AML-193 (cell line): ENCODE data around the gene SBNO1.
"Not testable (repeated sequence)": the region's sequence is repeated elsewhere in the genome, so short reads cannot be mapped to it uniquely, and the experiment has no call there.

Experiments used
- DNase-seq, 2 experiments: peaks; one replicate each; lab custom pipeline; 2025; lab: John Stamatoyannopoulos, UW

The SBNO1 gene

GRCh38 chr12:123248996-123249741, 115.5 kb downstream of the SBNO1 start:
- DNase-seq: not testable (repeated sequence)

- not testable (repeated sequence) for DNase-seq
Measured at GRCh38 chr12:123248129-123248528, 116.5 kb downstream of the SBNO1 start.

DNA sequence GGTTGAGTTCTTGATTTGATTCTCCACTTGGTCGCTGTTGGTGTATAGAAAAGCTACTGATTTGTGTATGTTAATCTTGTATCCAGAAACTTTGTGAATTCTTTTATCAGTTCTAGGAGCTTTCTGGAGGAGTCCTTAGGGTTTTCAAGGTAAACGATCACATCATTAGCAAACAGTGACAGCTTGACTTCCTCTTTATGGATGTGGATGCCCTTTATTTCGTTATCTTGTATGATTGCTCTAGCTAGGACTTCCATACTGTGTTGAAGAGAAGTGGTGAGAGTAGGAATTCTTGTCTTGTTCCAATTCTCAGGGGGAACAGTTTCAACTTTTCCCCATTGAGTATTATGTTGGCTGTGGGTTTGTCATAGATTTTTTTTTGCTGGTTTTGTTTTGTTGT, 119.0 kb downstream of the SBNO1 start:
- no peak for DNase-seq

- DNase-seq: no peak
Measured at GRCh38 chr12:123243671-123244262, 120.9 kb downstream of the SBNO1 start.

- no peak for DNase-seq
Measured at GRCh38 chr12:123242116-123242904, 122.3 kb downstream of the SBNO1 start.
